ENCODE results near the gene FADS2. TPM values are rescaled to one million over a fixed set of nuclear protein-coding genes. Genes with fewer than 3 reads are reported as not detected.

The FADS2 gene
- total RNA-seq, 2 experiments from 2014 or later, result 0.95 to 2.8 TPM

GRCh38 chr11:61817471-61818202 is 10.5 kb upstream of the FADS2 start:
- Histone ChIP-seq H4K20me1 (ENCODE audit: insufficient read depth, low read length) (no peaks in the 10 kb centered on the region), H3K9me3 (ENCODE audit: low read length) (no peaks in the 10 kb centered on the region), H3K4me3 (ENCODE audit: low read depth, low read length, poor library complexity, severe bottlenecking) (no peak overlapping the region), H3K9me2 (ENCODE audit: insufficient read depth, low read length) (no peaks in the 10 kb centered on the region), H3K36me3 (ENCODE audit: insufficient read depth, low read length) (no peaks in the 10 kb centered on the region), H3K4me1 (ENCODE audit: insufficient read depth, low read length, poor library complexity, severe bottlenecking) (no peaks in the 10 kb centered on the region), H2AFZ (ENCODE audit: low read length) (no peak overlapping the region), H3K79me2 (ENCODE audit: insufficient read depth, low read depth, low read length) (no peaks in the 10 kb centered on the region), H3K4me2 (ENCODE audit: low read length) (no peak overlapping the region), H3K27ac (ENCODE audit: low read depth, low read length, poor library complexity, severe bottlenecking) (no peak overlapping the region)
- POLR2A ChIA-PET, result no interaction called here
- DNase-seq (ENCODE audit: low spot score), result no peak
- CTCF ChIA-PET (ENCODE audit: unreplicated experiment), result no interaction called here
- TF ChIP-seq CTCF (conservative IDR thresholded peaks at IDR 0.05; ENCODE audit: low read length), result no peak
- peak; percentile 53; the same call in 1 of the 2 replicates for TF ChIP-seq EZH2phosphoT487 (IDR thresholded peaks at IDR 0.05; ENCODE audit: borderline replicate concordance, low read depth, low read length)
- intact Hi-C loops (cut with micrococcal nuclease; ENCODE audit: unreplicated experiment), result no loop called here
- no TSS peak for BruUV-seq (replicated peaks)

GRCh38 chr11:61820174-61820573 is 7.9 kb upstream of the FADS2 start:
- no peak overlapping the region for H3K27ac ChIP-seq (ENCODE audit: low read depth, low read length, poor library complexity, severe bottlenecking)
- intact Hi-C loops (cut with micrococcal nuclease; ENCODE audit: unreplicated experiment), result no loop called here
- CTCF ChIA-PET (ENCODE audit: unreplicated experiment), result no interaction called here
- H3K9me2 ChIP-seq (ENCODE audit: insufficient read depth, low read length), result no peaks in the 10 kb centered on the region
- POLR2A ChIA-PET, result interaction anchor here (1.0 to 1.2 kb wide), 2 partner anchors 14 to 23 kb away, joined by 3 read pairs; no protein-coding TSS in a partner anchor
- BruUV-seq (replicated peaks), result no TSS peak
- no peak for TF ChIP-seq EZH2phosphoT487 (IDR thresholded peaks at IDR 0.05; ENCODE audit: borderline replicate concordance, low read depth, low read length)
- TF ChIP-seq CTCF (conservative IDR thresholded peaks at IDR 0.05; ENCODE audit: low read length), result no peak
- H3K4me1 ChIP-seq (ENCODE audit: insufficient read depth, low read length, poor library complexity, severe bottlenecking), result no peaks in the 10 kb centered on the region
- no peaks in the 10 kb centered on the region for H3K36me3 ChIP-seq (ENCODE audit: insufficient read depth, low read length)
- DNase-seq (ENCODE audit: low spot score), result no peak
- no peak overlapping the region for H2AFZ ChIP-seq (ENCODE audit: low read length)
- H3K4me3 ChIP-seq (ENCODE audit: low read depth, low read length, poor library complexity, severe bottlenecking), result no peak overlapping the region
- H4K20me1 ChIP-seq (ENCODE audit: insufficient read depth, low read length), result no peaks in the 10 kb centered on the region
- H3K9me3 ChIP-seq (ENCODE audit: low read length), result no peaks in the 10 kb centered on the region
- no peak overlapping the region for H3K4me2 ChIP-seq (ENCODE audit: low read length)
- H3K79me2 ChIP-seq (ENCODE audit: insufficient read depth, low read depth, low read length), result no peaks in the 10 kb centered on the region

DNA sequence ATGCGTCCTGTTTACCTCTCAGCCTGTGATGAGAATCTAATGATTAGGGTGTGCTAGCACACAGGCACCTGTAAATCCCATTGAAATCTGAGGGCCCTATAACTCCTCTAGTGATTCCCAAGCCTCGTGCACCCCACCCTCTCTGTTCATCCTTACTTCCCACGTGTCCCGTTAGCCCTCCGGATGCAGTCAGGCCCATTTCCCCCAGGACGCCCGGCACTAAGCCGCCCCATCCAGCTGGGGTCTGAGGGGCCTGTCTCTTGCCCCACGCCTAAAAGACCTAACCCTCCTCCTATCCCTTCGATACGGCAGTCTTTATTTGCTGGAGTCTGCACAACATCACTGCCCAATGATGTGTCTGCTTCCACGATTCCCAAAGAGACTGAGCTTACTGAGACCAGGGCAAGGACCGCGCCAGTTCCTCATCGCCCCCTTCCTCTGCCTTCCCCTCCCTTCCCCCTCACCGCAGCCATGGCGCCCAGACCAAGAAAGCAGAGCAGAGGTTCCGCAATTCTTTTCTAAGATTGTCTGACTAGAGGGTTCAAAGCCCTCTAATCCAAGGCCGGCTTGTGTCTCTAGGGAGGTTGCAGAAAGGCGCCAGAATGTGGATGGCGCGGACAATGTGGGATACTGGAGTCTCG is 1.1 kb upstream of the FADS2 start:
- POLR2A ChIA-PET, result no interaction called here

More for the DNA sequence above, 1.1 kb upstream of the FADS2 start:
- no peak overlapping the region for H3K4me3 ChIP-seq (ENCODE audit: low read depth, low read length, poor library complexity, severe bottlenecking)
- intact Hi-C loops (cut with micrococcal nuclease; ENCODE audit: unreplicated experiment), result no loop called here
- no peak for DNase-seq (ENCODE audit: low spot score)
- H3K79me2 ChIP-seq (ENCODE audit: insufficient read depth, low read depth, low read length), result no peaks in the 10 kb centered on the region
- TF ChIP-seq CTCF (conservative IDR thresholded peaks at IDR 0.05; ENCODE audit: low read length) (no peak), EZH2phosphoT487 (IDR thresholded peaks at IDR 0.05; ENCODE audit: borderline replicate concordance, low read depth, low read length) (no peak)
- CTCF ChIA-PET (ENCODE audit: unreplicated experiment), result no interaction called here
- H2AFZ ChIP-seq (ENCODE audit: low read length), result no peak overlapping the region
- H3K4me2 ChIP-seq (ENCODE audit: low read length), result no peak overlapping the region; the same call in 1 of the 2 replicates
- H3K36me3 ChIP-seq (ENCODE audit: insufficient read depth, low read length), result no peaks in the 10 kb centered on the region
- no peaks in the 10 kb centered on the region for H3K9me3 ChIP-seq (ENCODE audit: low read length)
- no peaks in the 10 kb centered on the region for H4K20me1 ChIP-seq (ENCODE audit: insufficient read depth, low read length)
- H3K9me2 ChIP-seq (ENCODE audit: insufficient read depth, low read length), result no peaks in the 10 kb centered on the region
- no TSS peak for BruUV-seq (replicated peaks)
- no peak overlapping the region for H3K27ac ChIP-seq (ENCODE audit: low read depth, low read length, poor library complexity, severe bottlenecking)
- no peaks in the 10 kb centered on the region for H3K4me1 ChIP-seq (ENCODE audit: insufficient read depth, low read length, poor library complexity, severe bottlenecking)

Data from OCI-LY7 (cell line).